Measurements from ENCODE around the gene TUB. TPM values are rescaled to one million over a fixed set of nuclear protein-coding genes. Genes with fewer than 3 reads are reported as not detected.

TUB gene
- total RNA-seq, 1 donor, result 19.2 TPM

DNA sequence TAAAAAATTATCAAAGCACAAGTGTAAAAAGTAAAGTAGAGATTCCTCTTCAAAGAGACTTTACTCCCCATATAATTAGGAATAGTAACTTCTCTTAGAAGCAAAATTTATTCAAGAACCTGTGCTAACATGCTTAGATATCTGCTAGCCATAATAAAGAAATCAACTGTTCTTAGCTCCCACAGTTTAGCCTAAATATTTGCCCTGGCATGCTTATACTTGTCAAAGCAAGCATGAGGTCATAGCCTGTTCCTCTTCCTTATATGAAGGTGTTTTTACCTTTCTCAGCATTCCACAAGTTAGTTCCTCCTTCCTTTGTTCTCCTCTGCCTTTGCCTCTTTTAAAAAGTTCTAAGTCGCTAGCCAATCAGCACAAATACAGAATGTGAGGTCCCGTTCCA, 57.5 kb downstream of the TUB start:
- H3K4me3 ChIP-seq (ENCODE audit: low read depth, low read length), result no peak overlapping the region
- DNase-seq (ENCODE audit: low read depth), result no peak
- TF ChIP-seq, protein P1, sequence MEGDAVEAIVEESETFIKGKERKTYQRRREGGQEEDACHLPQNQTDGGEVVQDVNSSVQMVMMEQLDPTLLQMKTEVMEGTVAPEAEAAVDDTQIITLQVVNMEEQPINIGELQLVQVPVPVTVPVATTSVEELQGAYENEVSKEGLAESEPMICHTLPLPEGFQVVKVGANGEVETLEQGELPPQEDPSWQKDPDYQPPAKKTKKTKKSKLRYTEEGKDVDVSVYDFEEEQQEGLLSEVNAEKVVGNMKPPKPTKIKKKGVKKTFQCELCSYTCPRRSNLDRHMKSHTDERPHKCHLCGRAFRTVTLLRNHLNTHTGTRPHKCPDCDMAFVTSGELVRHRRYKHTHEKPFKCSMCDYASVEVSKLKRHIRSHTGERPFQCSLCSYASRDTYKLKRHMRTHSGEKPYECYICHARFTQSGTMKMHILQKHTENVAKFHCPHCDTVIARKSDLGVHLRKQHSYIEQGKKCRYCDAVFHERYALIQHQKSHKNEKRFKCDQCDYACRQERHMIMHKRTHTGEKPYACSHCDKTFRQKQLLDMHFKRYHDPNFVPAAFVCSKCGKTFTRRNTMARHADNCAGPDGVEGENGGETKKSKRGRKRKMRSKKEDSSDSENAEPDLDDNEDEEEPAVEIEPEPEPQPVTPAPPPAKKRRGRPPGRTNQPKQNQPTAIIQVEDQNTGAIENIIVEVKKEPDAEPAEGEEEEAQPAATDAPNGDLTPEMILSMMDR (IDR thresholded peaks at IDR 0.05; ENCODE audit: insufficient read depth, low read length), result no peak

DNA sequence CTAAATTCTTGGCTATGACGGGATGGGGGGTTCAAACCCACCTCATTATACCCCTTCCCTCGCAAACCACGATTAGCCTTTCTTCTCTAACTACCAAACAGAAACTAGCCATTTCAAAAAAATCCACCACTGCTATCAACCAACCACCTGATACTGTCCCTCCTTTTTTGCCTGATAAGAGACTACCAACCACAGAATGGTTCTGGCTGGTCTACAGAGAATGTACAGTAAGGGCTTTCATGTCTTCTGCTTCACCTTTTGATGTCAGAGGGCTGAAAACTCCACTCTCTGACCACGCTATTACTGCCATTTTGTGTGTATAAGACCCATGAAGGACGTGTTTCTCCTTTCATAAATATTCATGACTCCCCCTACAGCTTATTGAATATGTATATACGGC, 68.7 kb downstream of the TUB start:
- no peak overlapping the region for H3K4me3 ChIP-seq (ENCODE audit: low read depth, low read length)
- TF ChIP-seq, protein P1 (IDR thresholded peaks at IDR 0.05; ENCODE audit: insufficient read depth, low read length), result no peak
- DNase-seq (ENCODE audit: low read depth), result no peak

Other genes starting within 250 kb of the TUB start
- gene OR10A6, start 149.9 kb upstream of the TUB start, total RNA-seq (ENCODE audit: low replicate concordance), result 0.18 TPM in 1 of 2 replicates, not detected in the other
- gene OR10A3, start 139.5 kb upstream of the TUB start, total RNA-seq (ENCODE audit: low replicate concordance), result 0.09 TPM in 1 of 2 replicates, not detected in the other
- gene NLRP10, start 115.8 kb upstream of the TUB start, total RNA-seq (ENCODE audit: low replicate concordance), result 1.7 and 6.8 TPM in 2 replicates
- 196 and 334 TPM in 2 replicates for gene EIF3F, start 93.9 kb upstream of the TUB start, total RNA-seq (ENCODE audit: low replicate concordance)
- not detected in 2 replicates for gene RIC3, start 87.8 kb downstream of the TUB start, total RNA-seq (ENCODE audit: low replicate concordance)
- not detected in 2 replicates for gene LMO1, start 182.7 kb downstream of the TUB start, total RNA-seq (ENCODE audit: low replicate concordance)

Data from fibroblast of the aortic adventitia (primary cell).